SU-DHL-6 (cell line): ENCODE measurements around the gene BCAS3.

Experiments
- CTCF ChIP-seq: fragments of 200-600 bp; sonication (generic); IDR thresholded peaks from one replicate; pipeline ENCODE4 v1.5.1; 2017; ENCODE audit warnings: antibody characterized with exemption, mild to moderate bottlenecking, low read length, moderate library complexity; ENCODE audit not compliant: insufficient read depth, poor library complexity, severe bottlenecking
- EZH2phosphoT487 ChIP-seq: fragments of 200-600 bp; sonication (generic), shearing (Covaris generic); conservative IDR thresholded peaks from 2 replicates; pipeline ENCODE4 v1.6.1; 2018; ENCODE audit warnings: mild to moderate bottlenecking, antibody characterized with exemption, low read length, moderate library complexity, mixed read lengths

GRCh38 chr17:60908324-60908723 lies 230.7 kb downstream of the BCAS3 start:
- TF ChIP-seq CTCF: no peak
- no peak for TF ChIP-seq EZH2phosphoT487
